Activated T-cell treated with anti-CD3 and anti-CD28 coated beads for 48 hours (primary cell): Measurements from ENCODE around the gene PITPNB.

Experiments
- DNase-seq: peaks from one replicate; pipeline ENCODE4 v3.0.0-alpha.2; 2020; ENCODE audit warnings: low read depth

Gene PITPNB

GRCh38 chr22:27918341-27919221 is 475 bp downstream of the PITPNB start:
- peak; percentile 68 for DNase-seq

GRCh38 chr22:27915986-27916385 is 3.1 kb downstream of the PITPNB start:
- no peak for DNase-seq

GRCh38 chr22:27913162-27913741 is 5.8 kb downstream of the PITPNB start:
- no peak for DNase-seq

GRCh38 chr22:27912101-27912500 is 7.0 kb downstream of the PITPNB start:
- DNase-seq, result no peak

- DNase-seq, result no peak
These were observed 7.7 kb downstream of the PITPNB start for GRCh38 chr22:27911330-27911729.

GRCh38 chr22:27906241-27906640 is 12.8 kb downstream of the PITPNB start:
- no peak for DNase-seq

- no peak for DNase-seq
These were observed 13.4 kb downstream of the PITPNB start for GRCh38 chr22:27905653-27906052.

GRCh38 chr22:27903805-27904473 is 15.1 kb downstream of the PITPNB start:
- DNase-seq, result no peak

GRCh38 chr22:27900153-27900552 is 18.9 kb downstream of the PITPNB start:
- no peak for DNase-seq

GRCh38 chr22:27896245-27896644 is 22.8 kb downstream of the PITPNB start:
- no peak for DNase-seq

- DNase-seq, result no peak
These were observed 23.5 kb downstream of the PITPNB start for GRCh38 chr22:27895600-27895999.

- DNase-seq, result no peak
These were observed 26.2 kb downstream of the PITPNB start for GRCh38 chr22:27892811-27893210.

GRCh38 chr22:27892064-27892463 is 27.0 kb downstream of the PITPNB start:
- DNase-seq, result no peak

GRCh38 chr22:27888310-27888709 is 30.7 kb downstream of the PITPNB start:
- DNase-seq, result no peak

- no peak for DNase-seq
These were observed 32.3 kb downstream of the PITPNB start for GRCh38 chr22:27886843-27887151.

GRCh38 chr22:27885977-27886842 is 32.8 kb downstream of the PITPNB start:
- DNase-seq, result no peak

GRCh38 chr22:27883656-27884350 is 35.3 kb downstream of the PITPNB start:
- DNase-seq, result no peak

GRCh38 chr22:27882507-27883290 is 36.4 kb downstream of the PITPNB start:
- no peak for DNase-seq

GRCh38 chr22:27881421-27881820 is 37.6 kb downstream of the PITPNB start:
- no peak for DNase-seq

GRCh38 chr22:27880778-27881394 is 38.2 kb downstream of the PITPNB start:
- no peak for DNase-seq
